Body of pancreas (tissue), 4 donors: Measurements from ENCODE around the gene PPP4R2.

Experiments used
- CTCF ChIP-seq, 7 experiments: fragments of 450-650 bp in 4 of 7; fragments of 200-600 bp in 3 of 7; sonication (generic) in 3 of 7; IDR thresholded peaks; one replicate each; pipeline ENCODE4 v1.5.1; 2016 to 2019; ENCODE audit warnings: antibody characterized with exemption in 7 of 7
- POLR2A ChIP-seq, 3 donors: fragments of 450-650 bp; IDR thresholded peaks; one replicate each; pipeline ENCODE4 v1.6.1; 2016; ENCODE audit warnings: antibody characterized with exemption in 3 of 3, mild to moderate bottlenecking in 2 of 3

GRCh38 chr3:73036694-73037591 is 40.3 kb downstream of the PPP4R2 start:
- TF ChIP-seq CTCF (IDR thresholded peaks at IDR 0.05) (no peak), POLR2A (IDR thresholded peaks at IDR 0.05) (no peak)
